ENCODE results near the gene SLC35G3. TPM values are rescaled to one million over a fixed set of nuclear protein-coding genes. Genes with fewer than 3 reads are reported as not detected.

Gene SLC35G3
- total and polyA plus RNA-seq, 10 of the 15 experiments (the other 5 are each of a cell fraction or from before 2014, with no cell fraction given), result not detected

DNA sequence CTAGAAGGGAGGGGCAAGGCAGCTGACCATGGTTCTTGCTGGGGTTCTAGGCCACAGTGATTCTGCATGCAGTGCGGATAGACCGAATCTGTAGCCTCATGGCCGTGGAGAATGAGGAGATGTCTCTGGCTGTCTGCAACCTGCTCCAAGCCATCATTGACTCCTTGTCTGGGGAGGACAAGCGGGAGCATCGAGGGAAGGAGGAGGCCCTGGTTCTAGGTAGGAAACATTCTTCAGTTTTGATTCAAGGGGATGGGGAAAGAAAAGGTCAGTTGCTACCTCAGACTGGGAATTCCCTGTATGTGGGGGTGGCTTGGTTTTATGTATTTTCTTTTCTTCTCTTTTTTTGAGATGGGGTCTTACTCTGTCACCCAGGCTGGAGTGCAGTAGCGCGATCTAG, 38.9 kb downstream of the SLC35G3 start (continued):
- no peak for TF ChIP-seq RBBP5 (conservative IDR thresholded peaks at IDR 0.05)
- TF ChIP-seq PAX8 (IDR thresholded peaks at IDR 0.05), result no peak

DNA sequence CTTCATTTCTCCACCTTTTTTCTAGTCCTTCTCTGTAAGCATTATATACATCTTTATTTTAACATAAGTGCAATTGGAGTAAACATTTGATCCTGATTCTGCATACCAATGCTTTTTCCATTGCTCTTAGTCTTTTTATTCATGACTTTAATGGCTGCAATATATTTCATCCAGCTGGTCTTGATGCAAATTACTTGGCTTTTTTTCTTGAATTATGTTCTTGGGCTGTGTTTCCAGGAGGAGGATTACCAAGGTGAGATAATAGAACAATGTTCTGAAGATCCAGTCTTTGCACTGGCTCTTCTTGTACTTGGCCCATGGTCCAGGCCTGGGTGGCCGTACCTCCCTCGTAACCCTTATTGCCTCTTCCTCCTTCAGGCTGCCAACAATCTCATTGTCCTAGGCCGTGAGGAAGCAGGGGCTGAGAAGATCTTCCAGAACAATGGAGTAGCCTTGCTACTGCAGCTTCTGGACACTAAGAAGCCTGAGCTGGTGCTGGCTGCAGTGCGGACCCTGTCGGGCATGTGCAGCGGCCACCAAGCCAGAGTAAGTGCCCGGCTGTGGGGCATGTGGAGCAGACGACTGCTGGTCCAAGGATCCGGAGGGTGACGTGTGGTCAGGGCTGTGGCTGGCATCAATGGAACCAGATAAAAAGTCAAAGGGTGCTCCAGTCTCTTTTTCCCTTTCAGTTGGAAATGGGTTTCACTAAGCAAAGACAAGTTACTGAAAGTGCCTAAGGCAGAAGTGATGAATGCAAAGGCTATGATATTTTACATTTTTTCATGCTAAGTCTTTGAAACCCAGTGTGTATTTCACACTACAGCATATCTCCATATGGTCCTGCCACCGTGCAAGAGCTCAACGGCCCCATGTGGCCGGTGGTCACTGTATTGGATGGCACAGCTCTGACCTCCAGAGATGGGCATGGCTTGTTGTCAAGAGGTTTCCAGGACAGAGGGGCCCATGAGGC, 39.7 kb downstream of the SLC35G3 start:
- no peak overlapping the region for H3K9ac ChIP-seq (ENCODE audit: control insufficient read depth, insufficient read depth, low read length)
- H3K4me3 ChIP-seq, result no peak overlapping the region
- no peak overlapping the region for H3K27ac ChIP-seq (ENCODE audit: control insufficient read depth, insufficient read depth)
- SMC1A ChIA-PET (ENCODE audit: uncharacterized antibody, unreplicated experiment), result no interaction called here
- 43% methylated on average over 13 of the region's 13 CpGs for WGBS (ENCODE audit: insufficient coverage, insufficient replicate concordance, low lambda C conversion rate, missing lambda C conversion rate)
- H2AFZ ChIP-seq (ENCODE audit: control insufficient read depth, low read depth, low read length), result no peak overlapping the region
- H3K4me2 ChIP-seq (ENCODE audit: control insufficient read depth, insufficient read depth), result no peak overlapping the region
- ATAC-seq (no peak), FAIRE-seq (no peak), DNase-seq (ENCODE audit: low read depth, low spot score) (no peak)
- intact Hi-C loops (cut with micrococcal nuclease; ENCODE audit: unreplicated experiment) (no loop called here), in situ Hi-C loops (cut with MboI) (no loop called here)
- no peaks in the 10 kb centered on the region for H4K20me1 ChIP-seq (ENCODE audit: control insufficient read depth, insufficient read depth)
- POLR2A ChIA-PET, result no interaction called here
- no TSS peak for BruUV-seq (replicated peaks)
- CTCF ChIA-PET, result interaction anchor here (0.6 kb wide), 1 partner anchor 11 kb away, joined by 3 read pairs; no protein-coding TSS in a partner anchor
- no peaks in the 10 kb centered on the region for H3K4me1 ChIP-seq (ENCODE audit: control insufficient read depth, insufficient read depth, low read length)
- H3K79me2 ChIP-seq (ENCODE audit: control insufficient read depth, insufficient read depth, low read length), result no peaks in the 10 kb centered on the region
- peaks cover 0 to under 1% of the 10 kb centered on the region in 2 experiments; a peak in 1 of 4 replicates for H3K27me3 ChIP-seq (replicated peaks in 1 of 2; ENCODE audit: control insufficient read depth in 2 of 2, insufficient read depth in 2 of 2, low read length in 1 of 2)
- H3K36me3 ChIP-seq (ENCODE audit: control insufficient read depth in 2 of 2, insufficient read depth in 2 of 2, low read length in 1 of 2), result no peaks in the 10 kb centered on the region
- RAD21 ChIA-PET (ENCODE audit: unreplicated experiment), result no interaction called here
- no peaks in the 10 kb centered on the region for H3K9me3 ChIP-seq (replicated peaks; ENCODE audit: control insufficient read depth, insufficient read depth, low read length)
- TF ChIP-seq TCF12 (IDR thresholded peaks at IDR 0.05; ENCODE audit: low read depth, low read length), result no peak
- TF ChIP-seq, protein P1, sequence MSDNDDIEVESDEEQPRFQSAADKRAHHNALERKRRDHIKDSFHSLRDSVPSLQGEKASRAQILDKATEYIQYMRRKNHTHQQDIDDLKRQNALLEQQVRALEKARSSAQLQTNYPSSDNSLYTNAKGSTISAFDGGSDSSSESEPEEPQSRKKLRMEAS (IDR thresholded peaks at IDR 0.05; ENCODE audit: low read depth, low read length), result no peak
- TF ChIP-seq CBX3 (IDR thresholded peaks at IDR 0.05; ENCODE audit: borderline replicate concordance, low read depth), result no peak
- TF ChIP-seq SMAD1 (IDR thresholded peaks at IDR 0.05; ENCODE audit: low read depth, partially characterized antibody), result no peak
- no peak for TF ChIP-seq JUNB (IDR thresholded peaks at IDR 0.05)
- TF ChIP-seq NR2C1 (IDR thresholded peaks at IDR 0.05), result no peak
- TF ChIP-seq CHD1 (IDR thresholded peaks at IDR 0.05; ENCODE audit: low read depth, low read length), result no peak
- TF ChIP-seq, protein P2, sequence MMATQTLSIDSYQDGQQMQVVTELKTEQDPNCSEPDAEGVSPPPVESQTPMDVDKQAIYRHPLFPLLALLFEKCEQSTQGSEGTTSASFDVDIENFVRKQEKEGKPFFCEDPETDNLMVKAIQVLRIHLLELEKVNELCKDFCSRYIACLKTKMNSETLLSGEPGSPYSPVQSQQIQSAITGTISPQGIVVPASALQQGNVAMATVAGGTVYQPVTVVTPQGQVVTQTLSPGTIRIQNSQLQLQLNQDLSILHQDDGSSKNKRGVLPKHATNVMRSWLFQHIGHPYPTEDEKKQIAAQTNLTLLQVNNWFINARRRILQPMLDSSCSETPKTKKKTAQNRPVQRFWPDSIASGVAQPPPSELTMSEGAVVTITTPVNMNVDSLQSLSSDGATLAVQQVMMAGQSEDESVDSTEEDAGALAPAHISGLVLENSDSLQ (IDR thresholded peaks at IDR 0.05), result no peak
- TF ChIP-seq ZBTB33 (IDR thresholded peaks at IDR 0.05), result no peak
- no peak for TF ChIP-seq JUND (IDR thresholded peaks at IDR 0.05; ENCODE audit: low read depth, low read length)
- TF ChIP-seq CUX1 (IDR thresholded peaks at IDR 0.05; ENCODE audit: insufficient replicate concordance, low read depth, low read length), result no peak
- no peak for TF ChIP-seq MTA2 (IDR thresholded peaks at IDR 0.05; ENCODE audit: low read depth)

Measured in GM12878 (cell line).